NCI-H187 (cell line): ENCODE measurements around the gene B4GALT5.
"Not testable (repeated sequence)": the region's sequence is repeated elsewhere in the genome, so short reads cannot be mapped to it uniquely, and the experiment has no call there.

Experiments used
- DNase-seq, 2 experiments: peaks; one replicate each; lab custom pipeline; 2025; lab: John Stamatoyannopoulos, UW

Gene B4GALT5

DNA sequence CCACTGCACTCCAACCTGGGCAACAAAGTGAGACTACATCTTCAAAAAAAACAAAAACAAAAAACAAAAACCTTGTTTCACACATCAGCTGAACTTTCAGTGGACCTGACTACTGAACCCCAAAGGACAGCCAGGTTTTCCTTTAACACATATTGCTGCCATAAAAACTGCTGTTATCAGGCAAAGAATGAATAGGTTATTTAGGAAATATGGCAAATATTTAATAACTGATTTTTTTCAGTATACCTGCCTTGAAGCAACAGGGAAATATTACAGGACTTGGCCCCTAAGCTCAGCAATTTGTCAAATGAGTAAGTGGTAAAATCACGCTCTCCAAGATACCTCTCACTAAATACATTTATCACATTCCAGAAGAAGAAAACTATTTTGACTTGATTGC lies 34.0 kb downstream of the B4GALT5 start:
- DNase-seq = no peak

DNA sequence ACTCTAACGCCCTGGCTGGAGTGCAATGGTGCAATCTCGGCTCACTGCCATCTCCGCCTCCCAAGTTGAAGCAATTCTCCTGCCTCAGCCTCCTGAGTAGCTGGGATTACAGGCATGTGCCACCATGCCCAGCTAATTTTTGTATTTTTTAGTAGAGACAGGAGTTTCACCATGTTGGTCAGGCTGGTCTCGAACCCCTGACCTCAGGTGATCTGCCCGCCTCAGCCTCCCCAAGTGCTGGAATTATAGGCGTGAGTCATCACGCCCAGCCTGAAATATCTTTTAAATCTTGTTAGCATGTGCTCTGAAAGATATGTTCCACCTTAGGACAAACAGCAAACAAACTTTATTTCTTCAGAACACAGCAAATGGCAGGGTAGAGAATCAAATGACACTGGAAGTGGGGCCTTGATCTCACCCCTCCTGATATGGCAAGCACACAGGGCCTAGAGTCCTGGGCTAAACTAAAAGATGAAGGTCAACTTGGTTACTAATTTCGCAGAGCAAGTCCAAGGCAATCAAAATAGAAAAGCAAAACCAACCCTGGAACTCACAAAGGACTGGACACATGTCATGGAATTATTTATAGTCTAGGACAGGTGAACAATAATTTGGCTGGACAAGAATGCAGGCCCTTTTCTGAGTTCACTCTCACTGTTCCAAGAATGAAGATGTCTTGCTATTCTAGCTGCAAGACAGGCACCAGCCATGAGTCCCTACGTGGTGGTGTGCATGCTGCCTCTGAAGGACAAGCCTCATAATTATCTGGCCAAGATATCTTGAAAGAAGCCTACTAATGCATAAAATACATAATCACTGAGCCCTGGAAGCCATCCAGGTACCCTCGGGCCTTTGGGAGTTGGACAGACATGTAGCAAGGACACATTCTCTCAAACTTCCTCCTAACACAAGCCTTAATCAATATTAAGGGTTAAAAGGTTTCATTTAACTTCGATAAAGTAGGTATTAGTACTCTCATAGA lies 35.6 kb downstream of the B4GALT5 start:
- DNase-seq = no peak

GRCh38 chr20:49676581-49677291 lies 36.9 kb downstream of the B4GALT5 start:
- no peak for DNase-seq

GRCh38 chr20:49675368-49676151 lies 38.1 kb downstream of the B4GALT5 start:
- DNase-seq = no peak

GRCh38 chr20:49674383-49675352 lies 39.0 kb downstream of the B4GALT5 start:
- no peak for DNase-seq

DNA sequence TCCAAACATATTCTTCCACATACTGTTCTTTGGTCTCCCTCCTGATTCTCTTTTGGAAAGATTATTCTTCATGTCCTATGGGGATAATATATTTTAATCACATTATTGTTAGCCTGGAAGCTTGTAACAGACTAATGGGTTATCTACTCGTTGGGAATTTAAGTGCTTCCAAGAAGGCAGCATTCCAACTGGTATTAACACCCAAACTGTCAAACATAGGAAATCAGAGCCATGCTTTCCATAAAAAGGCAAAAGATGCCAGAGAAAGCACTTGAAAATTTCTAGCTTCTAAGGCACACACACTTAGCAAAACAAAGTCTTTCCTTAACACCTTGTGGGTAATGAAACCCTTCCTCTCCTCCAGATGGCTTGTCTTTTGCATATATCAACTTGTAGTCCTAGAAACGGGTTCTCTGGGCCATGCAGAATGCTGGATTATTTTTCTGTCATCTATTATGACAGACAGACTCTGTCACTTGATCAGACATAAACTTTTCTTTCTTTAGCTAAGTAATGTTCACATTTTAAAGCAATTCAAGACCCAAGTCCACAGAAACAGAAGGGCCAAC lies 41.5 kb downstream of the B4GALT5 start:
- DNase-seq = no peak

DNA sequence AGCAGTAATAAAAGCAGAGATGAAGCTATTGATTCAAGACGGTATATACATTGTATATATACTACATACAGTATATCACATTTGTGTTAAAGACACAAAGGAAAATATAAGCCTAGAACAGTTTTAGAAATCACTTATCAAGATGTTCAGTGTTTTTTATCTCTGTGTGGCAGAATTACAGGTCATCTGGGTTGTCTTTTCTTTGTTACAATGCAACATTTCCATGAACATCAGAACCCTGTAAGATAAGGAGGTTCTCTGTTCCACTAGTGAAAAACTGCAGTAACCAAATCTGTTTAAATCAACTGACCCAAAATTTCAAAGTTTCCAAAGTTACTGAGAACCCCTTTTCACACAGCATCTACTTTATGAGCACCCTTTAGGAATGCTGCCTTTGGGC lies 42.2 kb downstream of the B4GALT5 start:
- no peak for DNase-seq

DNA sequence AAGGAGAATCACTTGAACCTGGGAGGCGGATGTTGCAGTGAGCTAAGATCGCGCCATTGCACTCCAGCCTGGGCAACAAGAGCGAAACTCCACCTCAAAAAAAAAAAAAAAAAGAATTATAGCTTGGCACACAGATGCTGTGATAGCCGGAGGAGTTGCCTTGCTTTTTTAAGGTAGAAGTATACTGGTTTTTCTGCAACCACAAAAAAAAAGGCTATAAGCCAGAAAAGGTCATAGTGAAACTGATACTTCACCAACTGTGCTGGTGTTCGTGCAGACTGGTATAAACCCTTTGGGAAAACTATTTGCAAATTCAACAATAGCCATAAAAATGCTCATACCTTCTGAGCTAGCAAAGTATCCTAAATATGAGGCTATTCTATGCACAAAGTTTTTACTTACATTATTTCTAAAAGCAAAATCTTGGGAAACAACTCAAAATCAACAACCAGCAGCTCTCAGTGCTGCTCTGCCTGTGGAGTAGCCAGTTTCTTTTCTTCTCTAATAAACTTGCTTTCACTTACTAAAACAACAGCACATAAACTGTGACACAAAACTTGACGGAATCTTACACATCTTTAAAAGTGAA lies 44.0 kb downstream of the B4GALT5 start:
- DNase-seq = no peak

DNA sequence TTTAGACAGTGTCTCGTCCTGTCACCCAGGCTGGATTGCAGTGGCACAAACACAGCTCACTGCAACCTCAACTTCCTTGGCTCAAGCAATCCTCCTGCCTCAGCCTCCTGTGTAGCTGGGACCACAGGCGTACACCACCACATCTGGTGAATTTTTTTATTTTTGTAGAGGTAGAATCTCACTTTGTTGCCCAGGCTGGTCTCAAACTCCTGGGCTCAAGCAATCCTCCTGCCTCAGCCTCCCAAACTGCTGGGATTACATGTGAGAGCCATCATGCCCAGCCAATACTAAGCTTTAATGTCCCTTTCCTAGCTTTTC lies 44.8 kb downstream of the B4GALT5 start:
- not testable (repeated sequence) for DNase-seq

- no peak for DNase-seq
Measured at GRCh38 chr20:49668181-49668877, 45.3 kb downstream of the B4GALT5 start.

DNA sequence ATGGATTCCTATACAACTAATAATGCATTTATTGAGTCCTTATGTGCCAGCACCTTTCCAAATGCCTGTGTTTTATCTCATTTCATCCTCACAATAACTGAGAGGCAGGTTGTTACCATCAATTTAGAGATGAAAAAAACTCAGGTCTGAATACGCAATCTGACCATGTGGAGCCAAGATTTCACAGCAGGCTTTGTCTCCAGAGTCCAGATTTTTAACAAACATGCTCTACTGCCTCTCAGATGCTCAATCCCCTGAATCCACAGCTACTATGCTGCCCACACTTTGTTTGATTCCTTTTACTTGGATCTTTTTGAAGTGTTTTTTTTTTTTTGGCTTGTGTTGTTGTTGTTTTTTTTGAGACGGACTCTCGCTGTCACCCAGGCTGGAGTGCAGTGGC lies 46.8 kb downstream of the B4GALT5 start:
- no peak for DNase-seq

- DNase-seq = no peak
Measured at GRCh38 chr20:49665796-49666195, 47.9 kb downstream of the B4GALT5 start.

DNA sequence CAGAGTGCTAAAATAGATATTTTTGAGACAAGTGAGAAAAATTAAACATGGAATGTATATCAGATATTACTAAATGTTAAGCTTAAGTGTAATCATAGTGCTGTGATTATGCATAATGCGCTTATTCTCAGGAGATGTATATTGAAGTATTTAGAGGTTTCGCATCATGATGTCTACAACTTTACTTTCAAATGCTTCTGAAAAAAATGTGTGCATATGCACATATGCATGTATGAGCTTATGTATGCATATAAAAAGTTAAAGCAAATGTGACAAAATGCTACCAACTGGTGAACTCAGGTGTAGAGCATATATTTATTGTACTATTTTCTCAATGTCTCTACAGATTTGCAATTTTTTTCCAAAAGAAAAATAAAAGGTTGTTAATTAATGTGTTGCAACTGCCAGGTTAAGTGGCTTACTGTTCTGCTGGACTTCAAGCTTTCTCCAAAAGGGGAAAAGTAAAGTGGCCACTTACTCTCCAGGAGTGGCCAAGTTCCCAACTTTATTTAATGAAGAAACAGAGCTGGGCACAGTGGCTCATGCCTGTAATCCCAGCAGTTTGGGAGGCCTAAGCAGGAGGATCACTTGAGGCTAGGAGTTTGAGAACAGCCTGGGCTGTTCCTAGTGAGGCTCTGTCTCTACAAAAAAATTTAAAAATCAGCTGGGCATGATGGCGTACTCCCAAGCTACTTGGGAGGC lies 48.9 kb downstream of the B4GALT5 start:
- no peak for DNase-seq

GRCh38 chr20:49663112-49663511 lies 50.6 kb downstream of the B4GALT5 start:
- DNase-seq = no peak

DNA sequence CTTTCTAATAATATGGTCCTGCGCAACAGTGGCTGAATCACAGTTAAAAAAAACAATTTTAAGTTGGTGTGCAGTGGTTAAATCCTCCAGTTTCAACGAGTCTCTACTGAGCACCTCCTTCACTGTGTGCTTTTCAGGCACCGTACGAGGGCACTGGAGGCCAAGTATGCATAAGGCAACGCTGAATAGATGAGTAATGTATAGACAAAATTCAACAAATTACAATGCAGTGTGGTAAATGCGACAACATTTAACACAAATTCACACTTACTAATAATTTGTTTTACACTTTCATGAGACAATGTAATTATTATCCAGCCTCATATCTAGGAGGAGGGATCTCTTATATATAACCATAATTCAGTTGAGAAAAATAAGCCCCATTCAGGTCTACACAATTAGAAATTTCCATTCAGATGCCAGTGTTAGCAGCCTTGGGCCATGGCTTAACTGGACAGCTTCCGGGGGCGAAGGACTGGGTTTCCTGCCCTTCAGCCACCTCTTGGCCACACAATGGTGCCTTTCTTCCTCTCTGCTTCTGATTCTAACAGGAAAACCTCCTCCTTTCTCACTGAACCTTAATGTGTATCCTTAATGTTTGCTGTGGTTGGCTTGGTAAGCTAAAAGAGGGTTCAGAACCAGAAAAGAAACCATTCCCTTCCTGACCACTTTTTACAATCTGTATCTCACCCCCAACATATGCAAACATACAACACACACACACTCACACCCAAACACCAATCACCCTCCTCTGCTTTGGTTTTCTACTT lies 51.9 kb downstream of the B4GALT5 start:
- DNase-seq = no peak

- DNase-seq = no peak
Measured at GRCh38 chr20:49660912-49661311, 52.8 kb downstream of the B4GALT5 start.

DNA sequence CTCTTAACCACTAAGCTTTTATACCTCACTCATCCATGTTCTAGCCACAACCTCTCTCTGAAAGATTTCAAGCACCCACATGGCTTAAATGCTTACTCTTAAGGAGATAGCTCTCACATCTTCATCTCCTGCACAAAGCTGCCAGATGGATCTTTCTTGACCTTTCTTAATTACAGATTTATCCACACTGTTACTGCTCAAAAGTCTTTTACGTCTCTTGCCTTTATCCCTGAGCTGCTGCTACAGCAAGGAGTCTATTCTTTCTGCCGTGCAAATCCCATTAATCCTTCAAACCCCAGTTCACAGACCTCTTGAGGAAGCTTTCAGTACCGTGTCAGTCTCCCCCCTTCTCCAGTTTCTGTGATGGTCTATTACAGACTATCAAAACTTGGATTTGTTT lies 54.6 kb downstream of the B4GALT5 start:
- DNase-seq = no peak

- peak; percentile 78 to 87 for DNase-seq
Measured at GRCh38 chr20:49658508-49658907, 55.2 kb downstream of the B4GALT5 start.
